ENCODE measurements around the gene CFAP77. TPM values are rescaled to one million over a fixed set of nuclear protein-coding genes. Genes with fewer than 3 reads are reported as not detected.

CFAP77 gene
- total RNA-seq, 1 experiment from 2014 or later = not detected

- DNase-seq (ENCODE audit: low spot score) = no peak
- in situ Hi-C loops (cut with HindIII; ENCODE audit: low sequenced_read_pairs) = no loop called here
Observed at GRCh38 chr9:132534832-132535231, 124.8 kb downstream of the CFAP77 start.

GRCh38 chr9:132536124-132536523, 126.1 kb downstream of the CFAP77 start:
- in situ Hi-C loops (cut with HindIII; ENCODE audit: low sequenced_read_pairs) = no loop called here
- DNase-seq (ENCODE audit: low spot score) = no peak

GRCh38 chr9:132537352-132537751, 127.3 kb downstream of the CFAP77 start:
- in situ Hi-C loops (cut with HindIII; ENCODE audit: low sequenced_read_pairs) = no loop called here
- no peak for DNase-seq (ENCODE audit: low spot score)

- DNase-seq (ENCODE audit: low spot score) = no peak
- in situ Hi-C loops (cut with HindIII; ENCODE audit: low sequenced_read_pairs) = no loop called here
Observed at GRCh38 chr9:132538071-132538470, 128.1 kb downstream of the CFAP77 start.

- DNase-seq (ENCODE audit: low spot score) = no peak
- in situ Hi-C loops (cut with HindIII; ENCODE audit: low sequenced_read_pairs) = no loop called here
Observed at GRCh38 chr9:132539096-132539495, 129.1 kb downstream of the CFAP77 start.

- in situ Hi-C loops (cut with HindIII; ENCODE audit: low sequenced_read_pairs) = no loop called here
- no peak for DNase-seq (ENCODE audit: low spot score)
Observed at GRCh38 chr9:132541051-132541450, 131.0 kb downstream of the CFAP77 start.

GRCh38 chr9:132541870-132542830, 132.1 kb downstream of the CFAP77 start:
- in situ Hi-C loops (cut with HindIII; ENCODE audit: low sequenced_read_pairs) = no loop called here
- DNase-seq (ENCODE audit: low spot score) = no peak

- in situ Hi-C loops (cut with HindIII; ENCODE audit: low sequenced_read_pairs) = no loop called here
Observed at GRCh38 chr9:132543251-132543650, 133.2 kb downstream of the CFAP77 start.

GRCh38 chr9:132543960-132544359, 133.9 kb downstream of the CFAP77 start:
- peak; percentile 81 for DNase-seq (ENCODE audit: low spot score)
- in situ Hi-C loops (cut with HindIII; ENCODE audit: low sequenced_read_pairs) = no loop called here

More at GRCh38 chr9:132543251-132543650, 133.2 kb downstream of the CFAP77 start:
- no peak for DNase-seq (ENCODE audit: low spot score)

GRCh38 chr9:132545578-132545977, 135.6 kb downstream of the CFAP77 start:
- DNase-seq (ENCODE audit: low spot score) = no peak
- in situ Hi-C loops (cut with HindIII; ENCODE audit: low sequenced_read_pairs) = no loop called here

- in situ Hi-C loops (cut with HindIII; ENCODE audit: low sequenced_read_pairs) = no loop called here
- DNase-seq (ENCODE audit: low spot score) = no peak
Observed at GRCh38 chr9:132546148-132547051, 136.4 kb downstream of the CFAP77 start.

- in situ Hi-C loops (cut with HindIII; ENCODE audit: low sequenced_read_pairs) = no loop called here
- no peak for DNase-seq (ENCODE audit: low spot score)
Observed at GRCh38 chr9:132547052-132547431, 137.0 kb downstream of the CFAP77 start.

- in situ Hi-C loops (cut with HindIII; ENCODE audit: low sequenced_read_pairs) = no loop called here
- DNase-seq (ENCODE audit: low spot score) = no peak
Observed at GRCh38 chr9:132547436-132547835, 137.4 kb downstream of the CFAP77 start.

GRCh38 chr9:132547976-132548730, 138.1 kb downstream of the CFAP77 start:
- in situ Hi-C loops (cut with HindIII; ENCODE audit: low sequenced_read_pairs) = no loop called here
- DNase-seq (ENCODE audit: low spot score) = no peak

- DNase-seq (ENCODE audit: low spot score) = no peak
- in situ Hi-C loops (cut with HindIII; ENCODE audit: low sequenced_read_pairs) = no loop called here
Observed at GRCh38 chr9:132548751-132549640, 139.0 kb downstream of the CFAP77 start.

- in situ Hi-C loops (cut with HindIII; ENCODE audit: low sequenced_read_pairs) = no loop called here
- DNase-seq (ENCODE audit: low spot score) = no peak
Observed at GRCh38 chr9:132551556-132551955, 141.5 kb downstream of the CFAP77 start.

GRCh38 chr9:132552041-132552440, 142.0 kb downstream of the CFAP77 start:
- in situ Hi-C loops (cut with HindIII; ENCODE audit: low sequenced_read_pairs) = no loop called here
- no peak for DNase-seq (ENCODE audit: low spot score)

GRCh38 chr9:132554755-132555154, 144.7 kb downstream of the CFAP77 start:
- in situ Hi-C loops (cut with HindIII; ENCODE audit: low sequenced_read_pairs) = no loop called here
- DNase-seq (ENCODE audit: low spot score) = no peak

Data from G401 (cell line).